Kidney tubule cell (primary cell): ENCODE results near the gene USP44.
"Not testable (repeated sequence)": the region's sequence is repeated elsewhere in the genome, so short reads cannot be mapped to it uniquely, and the experiment has no call there.

Experiments used
- DNase-seq: peaks from one replicate; pipeline ENCODE4 v3.0.0-alpha.2; 2018; ENCODE audit warnings: low spot score

Gene USP44

DNA sequence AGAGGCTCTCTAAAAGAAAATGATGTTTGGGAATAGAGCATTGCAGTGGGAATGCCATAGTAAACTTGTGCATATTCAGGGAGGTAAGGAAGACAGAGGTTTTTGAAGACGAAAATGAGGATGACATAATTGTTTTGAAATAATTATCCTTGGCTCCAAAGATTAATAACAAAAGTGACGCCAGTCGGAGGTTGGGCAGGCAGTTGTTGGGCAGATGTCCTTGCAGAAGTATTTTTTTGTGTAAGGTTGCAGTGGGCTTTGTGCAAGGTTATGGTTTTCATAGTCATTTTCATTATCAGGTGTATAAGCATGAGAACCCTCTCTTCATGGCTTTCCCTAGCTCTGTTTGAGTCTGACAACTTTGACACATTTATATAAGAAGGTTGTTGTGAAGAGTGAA is 42.0 kb downstream of the USP44 start:
- no peak for DNase-seq

- no peak for DNase-seq
Observed at GRCh38 chr12:95506707-95507523, 44.4 kb downstream of the USP44 start.

- DNase-seq: no peak
Observed at GRCh38 chr12:95505039-95505438, 46.2 kb downstream of the USP44 start.

DNA sequence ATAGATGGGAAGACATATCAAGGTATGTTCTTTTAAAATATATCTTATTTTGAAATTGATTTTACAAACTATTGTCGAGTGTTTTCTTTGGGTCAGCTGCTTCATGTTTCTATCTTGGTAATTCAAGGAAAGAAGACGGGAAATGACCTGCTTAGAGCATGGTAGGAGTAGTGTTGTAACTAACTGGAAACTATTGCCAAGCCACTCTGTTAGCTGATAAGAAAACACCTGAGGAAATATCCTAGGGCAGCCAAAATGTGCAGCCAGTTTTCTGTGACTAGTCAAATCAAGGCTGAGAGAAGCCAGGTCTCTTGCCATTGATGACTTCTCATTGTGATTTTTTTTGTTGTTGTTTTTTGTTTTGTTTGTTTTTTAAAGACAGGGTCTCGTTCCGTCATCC is 47.1 kb downstream of the USP44 start:
- no peak for DNase-seq

- DNase-seq: no peak
Observed at GRCh38 chr12:95499772-95500171, 51.5 kb downstream of the USP44 start.

- DNase-seq: no peak
Observed at GRCh38 chr12:95498968-95499367, 52.3 kb downstream of the USP44 start.

GRCh38 chr12:95497031-95497430 is 54.2 kb downstream of the USP44 start:
- DNase-seq: no peak

GRCh38 chr12:95495433-95495832 is 55.8 kb downstream of the USP44 start:
- DNase-seq: no peak

- DNase-seq: no peak
Observed at GRCh38 chr12:95494888-95495287, 56.4 kb downstream of the USP44 start.

GRCh38 chr12:95492462-95492861 is 58.8 kb downstream of the USP44 start:
- no peak for DNase-seq

- DNase-seq: no peak
Observed at GRCh38 chr12:95487024-95487423, 64.3 kb downstream of the USP44 start.

DNA sequence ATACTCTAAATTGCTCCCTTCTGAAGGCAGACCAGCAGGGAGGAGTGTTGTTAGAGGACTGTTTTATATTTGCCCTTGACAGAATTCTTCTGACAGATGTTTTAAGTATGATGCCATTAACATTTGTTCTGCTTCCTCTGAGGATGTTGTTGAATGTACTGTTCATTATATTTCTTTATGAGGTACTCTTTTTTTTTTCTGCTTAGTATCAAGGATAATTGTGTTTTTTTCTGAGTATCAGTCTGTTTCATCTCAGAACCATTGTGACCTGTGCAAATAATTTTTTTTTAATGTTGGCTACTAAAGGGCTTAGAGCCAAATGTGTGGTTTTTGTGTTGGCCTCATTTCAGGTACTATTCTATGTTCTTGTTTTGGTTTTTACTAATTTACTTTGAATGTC is 66.8 kb downstream of the USP44 start:
- no peak for DNase-seq

GRCh38 chr12:95482564-95482963 is 68.7 kb downstream of the USP44 start:
- DNase-seq: not testable (repeated sequence)

DNA sequence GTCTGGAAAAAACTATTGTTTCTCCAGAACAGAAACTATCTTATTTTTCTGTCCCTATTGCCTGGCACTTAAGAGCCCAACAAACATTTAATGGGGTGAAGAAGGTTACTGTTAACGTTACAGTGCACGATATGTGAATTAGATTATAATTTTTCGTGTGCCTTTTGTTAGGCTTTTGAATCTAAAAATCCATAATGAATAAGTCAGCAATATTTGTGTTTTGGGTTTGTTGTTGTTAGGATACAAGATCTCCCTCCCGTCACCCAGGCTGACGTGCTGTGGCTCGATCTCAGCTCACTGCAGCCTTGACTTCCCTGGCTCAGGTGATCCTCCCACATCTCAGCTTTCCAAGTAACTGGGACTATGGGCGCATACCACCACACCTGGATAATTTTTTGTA is 69.4 kb downstream of the USP44 start:
- no peak for DNase-seq

DNA sequence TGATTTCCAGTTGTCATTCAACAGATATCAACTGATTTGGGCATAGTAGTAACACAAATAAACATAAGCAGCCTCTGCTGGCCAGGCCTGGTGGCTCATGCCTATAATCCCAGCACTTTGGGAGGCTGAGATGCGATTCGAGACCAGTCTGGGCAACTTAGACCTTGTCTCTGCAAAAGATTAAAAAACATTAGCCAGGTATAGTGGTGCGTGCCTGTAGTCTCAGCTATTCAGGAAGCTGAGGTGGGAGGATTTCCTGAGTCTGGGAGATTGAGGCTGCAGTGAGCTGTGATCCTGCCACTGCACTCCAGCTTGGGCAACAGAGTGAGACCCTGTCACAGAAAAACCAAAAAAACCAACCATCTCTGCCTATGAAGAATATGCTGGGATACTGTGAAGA is 70.2 kb downstream of the USP44 start:
- no peak for DNase-seq

DNA sequence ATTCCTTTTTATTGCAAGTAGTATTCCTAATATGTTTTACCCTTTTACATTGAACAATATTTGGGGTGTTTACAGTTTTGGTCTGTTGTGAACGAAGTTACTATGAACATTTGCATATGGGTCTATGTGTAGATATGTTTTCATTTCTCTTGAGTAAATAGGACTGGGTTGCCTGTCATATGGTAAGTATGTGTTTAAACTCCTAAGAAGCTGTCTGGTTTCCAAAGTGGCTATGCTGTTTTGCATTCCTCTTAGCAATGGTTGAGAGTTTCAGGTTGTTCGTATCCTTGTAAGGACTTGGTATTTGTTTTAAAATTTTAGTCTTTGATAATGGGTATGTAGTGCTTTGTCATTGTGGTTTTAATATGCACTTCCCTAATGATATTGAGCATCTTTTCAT is 71.0 kb downstream of the USP44 start:
- DNase-seq: no peak

GRCh38 chr12:95474660-95474958 is 76.7 kb downstream of the USP44 start:
- DNase-seq: peak; percentile 14

DNA sequence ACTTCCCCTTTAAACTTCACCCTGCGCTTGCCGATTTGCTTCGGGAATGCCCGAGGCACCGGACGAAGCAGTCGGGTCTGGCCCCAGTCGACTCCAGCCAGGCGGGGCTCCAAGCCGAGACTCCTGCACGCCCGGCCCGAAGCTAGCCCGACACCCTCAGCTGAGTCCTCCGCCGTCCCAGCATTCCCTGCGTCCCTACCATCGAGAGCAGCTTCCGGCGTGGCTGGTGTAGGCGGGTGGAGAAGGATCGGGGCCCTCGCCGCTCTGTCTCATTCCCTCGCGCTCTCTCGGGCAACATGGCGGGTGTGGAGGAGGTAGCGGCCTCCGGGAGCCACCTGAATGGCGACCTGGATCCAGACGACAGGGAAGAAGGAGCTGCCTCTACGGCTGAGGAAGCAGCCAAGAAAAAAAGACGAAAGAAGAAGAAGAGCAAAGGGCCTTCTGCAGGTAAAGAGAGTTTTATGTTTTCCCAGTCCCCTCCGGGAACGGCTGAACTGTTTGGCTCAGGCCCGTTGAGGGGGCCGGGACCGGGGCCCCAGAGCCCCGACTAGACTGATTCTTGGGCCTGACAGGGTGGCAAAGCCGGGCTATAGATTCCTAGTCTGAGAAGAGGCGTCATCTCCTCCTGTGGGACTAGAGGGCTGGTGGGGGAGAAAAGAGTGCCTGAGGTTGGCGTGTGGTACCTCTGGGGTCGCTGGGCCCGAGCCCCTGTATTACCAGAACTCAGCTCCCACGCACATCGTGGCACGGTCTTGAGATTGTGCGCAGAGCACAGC is 77.2 kb downstream of the USP44 start, which contains the start of gene METAP2:
TSS of gene METAP2 (plus strand) at position 269 of the 776 bp plus-strand sequence. CDS start at position 297, 28 bp downstream.
- peak; percentile 98 for DNase-seq

DNA sequence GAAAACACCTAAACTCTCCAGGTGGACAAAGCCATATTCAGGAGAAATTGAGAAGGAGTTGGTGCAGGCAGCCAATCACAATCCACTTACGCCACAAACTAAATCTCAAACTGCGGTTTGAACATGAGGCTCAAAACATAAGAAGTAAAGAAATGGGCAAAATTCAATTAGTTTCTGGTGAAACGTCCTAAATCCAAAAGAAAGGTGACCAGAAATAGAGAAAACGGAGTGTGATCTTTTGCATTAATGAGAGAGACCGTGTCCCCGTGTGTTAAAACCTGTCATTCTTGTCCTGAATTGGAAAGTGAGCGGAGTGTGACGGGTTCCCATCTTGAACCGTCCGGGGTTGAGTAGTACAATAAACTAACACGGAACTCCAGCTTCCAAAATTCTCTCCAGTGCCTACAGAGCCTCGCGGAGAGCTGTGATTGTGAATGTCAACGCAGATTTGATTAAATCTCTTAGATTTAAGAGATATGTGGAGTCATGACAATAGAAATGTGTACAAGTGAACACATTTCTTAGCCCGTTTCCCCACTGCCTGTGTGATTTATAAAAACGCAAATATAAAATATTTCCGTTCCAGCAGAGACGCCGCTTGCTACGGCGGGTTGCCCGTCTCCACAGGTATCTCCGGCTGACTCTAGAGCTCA is 77.9 kb downstream of the USP44 start:
- peak; percentile 71 for DNase-seq

DNA sequence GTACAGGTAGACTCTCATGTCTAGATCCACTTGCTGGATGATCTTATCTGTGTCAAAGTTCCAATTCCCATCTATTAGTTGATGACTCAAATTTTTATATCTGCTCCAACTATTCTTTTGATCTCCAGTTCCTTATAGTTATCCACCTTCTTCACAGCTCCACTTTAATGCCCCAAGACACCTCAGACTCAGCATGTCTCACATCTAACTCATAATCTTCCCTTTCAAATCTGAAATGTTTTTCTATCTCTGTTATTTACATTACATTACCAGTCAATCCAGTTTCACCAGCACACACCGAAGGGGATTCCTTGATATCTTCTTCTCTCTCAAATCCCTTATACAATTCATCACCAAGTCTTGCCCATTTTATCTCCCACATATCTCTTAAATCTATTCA is 81.0 kb downstream of the USP44 start:
- no peak for DNase-seq
